Stimulated activated CD8-positive, alpha-beta memory T cell treated with anti-CD3 and anti-CD28 coated beads, Interleukin-4, amount 100 ng/mL, for 24 hours (primary cell): ENCODE data around the gene MMP24.
A peak's percentile ranks its signal among the peaks of the same experiment; 100 is the strongest.
"Not testable (repeated sequence)": the region's sequence is repeated elsewhere in the genome, so short reads cannot be mapped to it uniquely, and the experiment has no call there.

ENCODE experiments used
- DNase-seq: peaks from one replicate; pipeline ENCODE4 v3.0.0-alpha.2; 2020; ENCODE audit warnings: low read depth

MMP24 gene

GRCh38 chr20:35216541-35216940 is 9.9 kb upstream of the MMP24 start:
- DNase-seq: no peak

GRCh38 chr20:35223941-35224340 is 2.5 kb upstream of the MMP24 start:
- DNase-seq: no peak

- DNase-seq: no peak
Measured at GRCh38 chr20:35224536-35224935, 2.0 kb upstream of the MMP24 start.

- no peak for DNase-seq
Measured at GRCh38 chr20:35225319-35226125, 968 bp upstream of the MMP24 start.

GRCh38 chr20:35226884-35227681 is 593 bp downstream of the MMP24 start:
- peak; percentile 28 for DNase-seq

GRCh38 chr20:35232575-35232974 is 6.1 kb downstream of the MMP24 start:
- no peak for DNase-seq

GRCh38 chr20:35235881-35236280 is 9.4 kb downstream of the MMP24 start:
- DNase-seq: no peak

GRCh38 chr20:35237486-35237885 is 11.0 kb downstream of the MMP24 start:
- DNase-seq: no peak

GRCh38 chr20:35238170-35238569 is 11.7 kb downstream of the MMP24 start:
- no peak for DNase-seq

- no peak for DNase-seq
Measured at GRCh38 chr20:35238735-35239134, 12.2 kb downstream of the MMP24 start.

GRCh38 chr20:35240083-35240810 is 13.8 kb downstream of the MMP24 start:
- DNase-seq: no peak

GRCh38 chr20:35240811-35241293 is 14.4 kb downstream of the MMP24 start:
- no peak for DNase-seq

- no peak for DNase-seq
Measured at GRCh38 chr20:35243317-35243716, 16.8 kb downstream of the MMP24 start.

GRCh38 chr20:35243986-35244385 is 17.5 kb downstream of the MMP24 start:
- no peak for DNase-seq

GRCh38 chr20:35246723-35247122 is 20.2 kb downstream of the MMP24 start:
- DNase-seq: no peak

- no peak for DNase-seq
Measured at GRCh38 chr20:35248641-35249475, 22.4 kb downstream of the MMP24 start.

GRCh38 chr20:35251613-35251940 is 25.1 kb downstream of the MMP24 start:
- no peak for DNase-seq

GRCh38 chr20:35252037-35252461 is 25.6 kb downstream of the MMP24 start:
- no peak for DNase-seq

GRCh38 chr20:35252598-35252997 is 26.1 kb downstream of the MMP24 start:
- not testable (repeated sequence) for DNase-seq

- no peak for DNase-seq
Measured at GRCh38 chr20:35253010-35253409, 26.5 kb downstream of the MMP24 start.

GRCh38 chr20:35254448-35254999 is 28.0 kb downstream of the MMP24 start:
- DNase-seq: no peak
